GM20000 (cell line): ENCODE data around the gene LRRC2.

Experiments used
- DNase-seq: peaks from one replicate; pipeline ENCODE4 v3.0.0; 2012; ENCODE audit warnings: low spot score
- CTCF ChIP-seq: IDR thresholded peaks from 2 replicates; pipeline ENCODE4 v1.5.1; 2012; ENCODE audit warnings: mild to moderate bottlenecking, control low read depth; ENCODE audit errors: extremely low read depth, missing control alignments

Gene LRRC2

GRCh38 chr3:46566040-46566641 lies at the start of gene LRRC2:
Gene LRRC2, minus strand, starts transcription at chr3:46566302. Its CDS starts 14,711 bp downstream, at chr3:46551591.
- DNase-seq = no peak
- no peak for TF ChIP-seq CTCF

DNA sequence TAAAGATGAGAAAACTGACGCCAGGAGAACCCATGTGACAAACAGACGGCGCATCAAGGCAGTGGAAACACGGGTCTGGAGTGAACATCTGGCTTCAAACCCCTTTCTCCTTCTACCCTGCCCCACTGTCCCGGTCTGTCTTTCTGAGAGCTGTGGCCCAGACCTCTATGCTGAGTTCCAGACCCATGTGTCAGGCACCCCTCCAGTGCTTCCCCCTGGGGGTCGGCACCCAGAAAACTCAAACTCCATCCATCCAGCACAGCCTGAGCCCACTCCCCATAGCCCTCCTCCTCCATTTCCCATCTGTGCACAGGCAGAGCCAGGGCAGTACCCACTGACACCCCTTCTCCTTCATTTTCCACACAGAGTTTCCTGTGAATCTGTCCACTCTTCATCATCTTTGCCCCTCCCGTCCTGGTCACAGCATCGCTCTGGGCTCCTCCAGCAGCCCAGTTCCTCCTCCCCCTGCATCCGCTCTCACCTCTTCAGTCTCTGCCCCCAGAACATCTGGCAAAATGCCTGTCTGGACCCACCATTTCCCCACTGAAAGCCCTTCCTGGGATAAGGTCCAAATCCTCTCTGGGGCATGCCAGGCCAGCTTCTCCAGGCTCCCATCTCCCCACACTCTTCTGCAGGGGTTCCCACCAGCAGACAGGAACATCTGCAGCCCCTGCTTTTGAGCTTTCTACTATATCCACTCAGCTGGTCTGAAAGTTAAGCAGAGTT lies 49.1 kb upstream of the LRRC2 start:
- no peak for DNase-seq
- TF ChIP-seq CTCF = no peak

GRCh38 chr3:46614431-46614830 lies 48.3 kb upstream of the LRRC2 start:
- DNase-seq = no peak
- no peak for TF ChIP-seq CTCF

DNA sequence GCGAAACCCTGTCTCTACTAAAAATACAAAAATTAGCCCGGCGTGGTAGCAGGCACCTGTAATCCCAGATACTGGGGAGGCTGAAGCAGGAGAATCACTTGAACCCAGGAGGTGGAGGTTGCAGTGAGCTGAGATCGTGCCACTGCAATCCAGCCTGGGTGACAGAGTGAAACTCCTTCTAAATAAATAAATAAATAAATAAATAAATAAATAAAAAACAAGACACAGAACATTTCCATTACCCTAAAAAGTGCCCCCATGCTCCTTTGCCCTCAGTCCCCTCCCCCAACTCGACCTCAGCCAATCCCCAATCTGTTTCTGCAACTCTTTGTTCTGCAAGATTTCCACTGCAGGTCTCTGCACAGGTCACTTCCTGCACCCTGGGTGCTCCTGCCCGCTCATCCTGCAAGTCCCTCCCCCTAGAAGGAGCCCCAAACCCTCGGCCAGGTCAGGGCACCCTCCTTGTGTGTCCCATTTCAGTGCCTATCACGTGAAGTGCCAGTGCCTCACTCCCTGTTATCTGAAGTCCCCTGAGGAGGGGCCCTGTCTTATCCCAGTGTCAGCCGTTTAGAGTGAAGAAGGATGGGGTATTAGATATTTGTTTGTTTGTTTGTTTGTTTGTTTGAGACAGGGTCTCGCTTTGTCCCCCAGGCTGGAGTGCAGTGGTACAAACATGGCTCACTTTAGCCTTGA lies 47.4 kb upstream of the LRRC2 start:
- no peak for DNase-seq
- TF ChIP-seq CTCF = no peak

GRCh38 chr3:46612324-46612723 lies 46.2 kb upstream of the LRRC2 start, which contains the start of gene FAM240A:
Gene FAM240A, plus strand, starts transcription at chr3:46612525. Its CDS starts 159 bp downstream, at chr3:46612684.
- no peak for TF ChIP-seq CTCF
- DNase-seq = no peak

DNA sequence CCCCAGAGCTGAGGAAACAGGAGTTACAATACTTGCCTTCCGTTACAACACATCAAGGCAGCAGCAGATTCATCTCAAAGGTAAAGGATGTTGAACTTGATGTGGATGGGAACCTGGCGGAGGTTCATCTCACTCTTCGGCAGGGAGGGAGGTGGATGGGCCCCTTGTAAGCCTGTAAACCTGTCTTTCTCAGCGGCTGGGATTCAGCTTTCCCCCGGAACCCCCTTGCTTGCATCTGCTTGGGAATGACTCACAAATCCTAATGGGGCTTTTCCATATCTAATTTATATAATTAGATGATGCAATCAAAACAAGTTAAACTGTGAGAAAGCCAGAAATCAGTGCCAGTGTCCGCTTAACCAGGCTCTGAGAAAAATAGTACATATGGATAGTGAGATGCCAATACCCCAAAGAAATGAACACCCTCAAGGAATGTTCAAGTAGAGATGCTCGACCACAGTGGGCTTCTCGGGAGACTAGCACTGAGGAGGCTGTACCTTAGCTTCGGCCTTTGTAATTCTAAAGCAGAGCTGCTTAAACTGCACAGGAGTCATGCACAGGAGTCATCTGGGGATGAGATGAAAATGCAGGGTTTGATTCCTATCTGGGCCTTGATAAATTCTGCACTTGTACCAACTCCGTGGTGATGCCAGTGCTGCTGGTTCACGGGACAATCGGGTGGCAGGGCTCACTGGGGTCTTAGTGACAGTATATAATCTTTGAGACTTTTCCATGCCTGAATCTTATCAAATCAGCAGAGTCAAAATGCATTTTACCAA lies 44.0 kb upstream of the LRRC2 start:
- TF ChIP-seq CTCF = no peak
- no peak for DNase-seq
